Osteocyte (in vitro differentiated cells): Measurements from ENCODE around the gene SHISA2. TPM values are rescaled to one million over a fixed set of nuclear protein-coding genes. Genes with fewer than 3 reads are reported as not detected.

ENCODE experiments used
- DNase-seq: peaks from one replicate; pipeline ENCODE4 v3.0.0; 2021; ENCODE audit warnings: mixed read lengths; ENCODE audit not compliant: unreplicated experiment; ENCODE audit errors: extremely low spot score
- H3K27ac Mint-ChIP-seq: one replicate; pipeline ENCODE4 v1.8.0; 2021; ENCODE audit warnings: mild to moderate bottlenecking, mixed read lengths; ENCODE audit not compliant: unreplicated experiment
- H3K27me3 Mint-ChIP-seq: one replicate; pipeline ENCODE4 v1.8.0; 2021; ENCODE audit warnings: mixed read lengths; ENCODE audit not compliant: unreplicated experiment
- H3K36me3 Mint-ChIP-seq: one replicate; pipeline ENCODE4 v1.8.0; 2021; ENCODE audit warnings: mixed read lengths; ENCODE audit not compliant: unreplicated experiment
- H3K4me1 Mint-ChIP-seq: one replicate; pipeline ENCODE4 v1.8.0; 2021; ENCODE audit warnings: mixed read lengths; ENCODE audit not compliant: unreplicated experiment
- H3K4me3 Mint-ChIP-seq: one replicate; pipeline ENCODE4 v1.8.0; 2021; ENCODE audit warnings: mild to moderate bottlenecking, moderate library complexity, mixed read lengths; ENCODE audit not compliant: unreplicated experiment
- H3K9me3 Mint-ChIP-seq: one replicate; pipeline ENCODE4 v1.8.0; 2021; ENCODE audit warnings: mixed read lengths; ENCODE audit not compliant: unreplicated experiment
- total RNA-seq: library from RNA; stranded (reverse); gene quantifications from 2 replicates; pipeline ENCODE4 v1.2.1, GENCODE V29; 2021
- TF ChIP-seq, protein P1 (sequence below): fragments of 200-600 bp; sonication (generic); IDR thresholded peaks from 2 replicates; pipeline ENCODE4 v1.5.0; 2021; ENCODE audit warnings: antibody characterized with exemption, mild to moderate bottlenecking, moderate library complexity

SHISA2 gene
- total RNA-seq, 1 donor from 2014 or later = 128 TPM

DNA sequence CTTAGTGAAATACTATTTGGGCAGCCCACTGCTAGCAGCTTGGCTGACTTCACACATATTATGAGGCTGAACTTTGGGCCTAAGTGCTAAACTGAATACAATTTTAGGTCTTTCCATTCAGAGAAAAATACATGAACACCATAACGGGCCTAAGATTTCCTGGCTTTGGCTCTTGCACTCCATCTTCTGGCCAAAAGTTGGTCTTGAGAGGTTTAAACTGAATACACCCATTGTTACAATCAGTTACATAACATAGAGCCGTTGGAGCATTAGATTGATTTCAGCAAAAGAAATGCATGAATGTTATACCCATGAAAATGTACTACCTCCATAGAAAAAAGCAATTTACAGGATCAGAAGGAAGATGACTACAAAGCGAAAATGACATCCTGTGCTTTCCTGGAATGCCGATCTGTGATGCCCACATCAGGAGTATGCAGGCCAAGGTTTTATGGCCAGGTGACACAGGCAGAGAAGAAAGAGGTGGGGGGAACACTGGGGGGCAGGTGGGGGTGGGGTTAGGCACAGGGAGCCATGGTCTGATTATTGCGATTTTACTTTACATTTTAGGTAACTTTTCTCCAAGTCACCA, 11.1 kb upstream of the SHISA2 start:
- peak overlapping the region; percentile 83 for H3K27ac Mint-ChIP-seq
- no peak overlapping the region for H3K4me3 Mint-ChIP-seq

DNA sequence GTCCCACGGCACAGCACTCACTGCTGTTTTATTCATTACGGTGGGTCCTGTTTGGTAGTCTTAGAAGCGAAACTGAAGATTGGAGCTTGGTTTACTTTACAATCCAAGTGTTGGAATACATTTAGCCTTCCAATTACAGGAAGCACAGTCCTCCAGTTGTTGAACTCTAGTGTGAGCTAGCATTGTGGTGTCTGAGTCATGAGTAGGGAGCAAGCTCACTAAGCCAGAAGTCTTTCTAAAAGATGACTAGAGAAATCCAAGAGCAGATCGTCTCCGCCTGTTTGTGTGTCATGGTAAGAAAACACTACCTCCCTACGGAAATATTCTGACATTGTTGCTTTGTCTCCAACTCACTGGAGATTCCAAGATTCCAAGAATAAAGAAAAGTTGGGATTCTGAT, 10.1 kb upstream of the SHISA2 start:
- Mint-ChIP-seq H3K27ac (peak overlapping the region; percentile 83), H3K36me3 (no peaks in the 10 kb centered on the region), H3K27me3 (no peaks in the 10 kb centered on the region), H3K4me3 (no peak overlapping the region), H3K4me1 (peaks cover 29% of the 10 kb centered on the region), H3K9me3 (no peaks in the 10 kb centered on the region)
- no peak for DNase-seq
- TF ChIP-seq, protein P1, sequence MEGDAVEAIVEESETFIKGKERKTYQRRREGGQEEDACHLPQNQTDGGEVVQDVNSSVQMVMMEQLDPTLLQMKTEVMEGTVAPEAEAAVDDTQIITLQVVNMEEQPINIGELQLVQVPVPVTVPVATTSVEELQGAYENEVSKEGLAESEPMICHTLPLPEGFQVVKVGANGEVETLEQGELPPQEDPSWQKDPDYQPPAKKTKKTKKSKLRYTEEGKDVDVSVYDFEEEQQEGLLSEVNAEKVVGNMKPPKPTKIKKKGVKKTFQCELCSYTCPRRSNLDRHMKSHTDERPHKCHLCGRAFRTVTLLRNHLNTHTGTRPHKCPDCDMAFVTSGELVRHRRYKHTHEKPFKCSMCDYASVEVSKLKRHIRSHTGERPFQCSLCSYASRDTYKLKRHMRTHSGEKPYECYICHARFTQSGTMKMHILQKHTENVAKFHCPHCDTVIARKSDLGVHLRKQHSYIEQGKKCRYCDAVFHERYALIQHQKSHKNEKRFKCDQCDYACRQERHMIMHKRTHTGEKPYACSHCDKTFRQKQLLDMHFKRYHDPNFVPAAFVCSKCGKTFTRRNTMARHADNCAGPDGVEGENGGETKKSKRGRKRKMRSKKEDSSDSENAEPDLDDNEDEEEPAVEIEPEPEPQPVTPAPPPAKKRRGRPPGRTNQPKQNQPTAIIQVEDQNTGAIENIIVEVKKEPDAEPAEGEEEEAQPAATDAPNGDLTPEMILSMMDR = peak; percentile 12

More for the DNA sequence above, 11.1 kb upstream of the SHISA2 start:
- no peaks in the 10 kb centered on the region for H3K36me3 Mint-ChIP-seq
- TF ChIP-seq, protein P1 = peak; percentile 85
- DNase-seq = no peak
- H3K27me3 Mint-ChIP-seq = no peaks in the 10 kb centered on the region
- peaks cover 29% of the 10 kb centered on the region for H3K4me1 Mint-ChIP-seq
- H3K9me3 Mint-ChIP-seq = no peaks in the 10 kb centered on the region

DNA sequence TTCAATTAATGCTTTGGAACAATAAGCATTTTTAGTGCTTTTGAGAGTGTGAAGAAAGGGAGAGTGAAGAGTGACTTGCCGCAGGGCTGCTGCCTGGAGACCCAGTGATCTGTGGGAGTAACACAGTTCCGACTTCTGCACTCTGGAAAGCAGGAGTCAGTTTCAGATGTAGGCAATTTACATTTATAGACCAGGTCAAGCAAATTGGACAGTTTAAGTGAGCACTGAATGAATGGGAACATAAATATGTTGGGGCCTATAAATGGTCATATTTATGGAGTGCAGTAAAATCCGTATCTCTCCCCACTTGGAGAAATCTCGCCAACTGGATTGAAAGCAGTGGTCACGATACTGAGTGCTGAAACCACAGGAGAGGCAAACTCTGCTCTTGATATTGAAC, 9.4 kb upstream of the SHISA2 start:
- Mint-ChIP-seq H3K4me1 (peaks cover 29% of the 10 kb centered on the region), H3K27ac (peak overlapping the region; percentile 83), H3K36me3 (no peaks in the 10 kb centered on the region), H3K4me3 (no peak overlapping the region), H3K27me3 (no peaks in the 10 kb centered on the region), H3K9me3 (no peaks in the 10 kb centered on the region)
- TF ChIP-seq, protein P1 = no peak
- DNase-seq = no peak

DNA sequence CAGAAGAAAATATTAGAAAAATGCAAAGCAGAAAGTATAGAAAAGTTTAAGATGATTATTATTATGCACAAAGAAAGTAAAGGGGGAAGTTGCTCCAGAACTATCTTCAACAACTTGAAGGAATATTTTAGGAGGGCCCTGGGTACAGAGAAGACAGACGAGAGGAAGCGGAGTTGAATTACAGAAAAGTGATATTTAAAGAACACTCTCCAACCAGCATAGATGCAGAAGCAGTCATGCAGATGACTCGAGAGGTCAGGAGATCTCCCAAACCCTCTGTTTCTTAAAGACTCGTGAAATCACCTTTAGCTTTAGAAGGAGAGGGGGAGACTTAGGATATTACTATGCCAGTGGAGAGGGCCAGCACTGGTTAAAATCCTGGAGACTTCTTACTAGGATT, 8.5 kb upstream of the SHISA2 start:
- TF ChIP-seq, protein P1 = no peak
- DNase-seq = no peak
- H3K36me3 Mint-ChIP-seq = no peaks in the 10 kb centered on the region
- no peaks in the 10 kb centered on the region for H3K9me3 Mint-ChIP-seq
- peak overlapping the region; percentile 8 for H3K27ac Mint-ChIP-seq
- H3K4me3 Mint-ChIP-seq = no peak overlapping the region
- no peaks in the 10 kb centered on the region for H3K27me3 Mint-ChIP-seq
- peaks cover 29% of the 10 kb centered on the region for H3K4me1 Mint-ChIP-seq

DNA sequence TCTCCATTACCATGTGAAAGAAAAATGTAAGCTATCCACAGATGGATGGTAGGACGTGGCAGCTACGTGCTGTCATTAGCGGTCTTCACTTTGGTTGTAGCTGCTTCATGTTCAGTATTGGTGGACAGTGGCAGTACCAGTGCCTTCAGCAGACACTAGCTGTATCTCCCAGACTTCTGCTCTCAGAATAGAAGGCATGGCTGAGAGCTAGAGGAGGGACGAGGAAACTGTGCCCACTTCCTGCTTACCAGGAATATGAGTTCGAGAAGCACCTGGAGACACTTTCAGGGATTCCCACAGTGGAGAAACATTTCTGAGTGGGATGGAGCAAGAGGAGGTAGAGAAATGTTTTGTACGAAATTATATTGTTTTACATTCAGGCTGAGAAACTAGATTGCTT, 6.9 kb upstream of the SHISA2 start:
- DNase-seq = no peak
- TF ChIP-seq, protein P1 = no peak
- no peak overlapping the region for H3K27ac Mint-ChIP-seq
- no peaks in the 10 kb centered on the region for H3K9me3 Mint-ChIP-seq
- H3K4me1 Mint-ChIP-seq = peaks cover 29% of the 10 kb centered on the region
- no peaks in the 10 kb centered on the region for H3K27me3 Mint-ChIP-seq
- no peaks in the 10 kb centered on the region for H3K36me3 Mint-ChIP-seq
- H3K4me3 Mint-ChIP-seq = no peak overlapping the region
